AG08395 (cell line): ENCODE data around the gene SUPT5H.
A peak's percentile ranks its signal among the peaks of the same experiment; 100 is the strongest.

Source experiments
- DNase-seq: peaks from one replicate; pipeline ENCODE4 v3.0.0; 2012; ENCODE audit warnings: mixed read lengths, low spot score

Gene SUPT5H

GRCh38 chr19:39409208-39410016, 36.0 kb upstream of the SUPT5H start:
- DNase-seq = peak; percentile 56

DNA sequence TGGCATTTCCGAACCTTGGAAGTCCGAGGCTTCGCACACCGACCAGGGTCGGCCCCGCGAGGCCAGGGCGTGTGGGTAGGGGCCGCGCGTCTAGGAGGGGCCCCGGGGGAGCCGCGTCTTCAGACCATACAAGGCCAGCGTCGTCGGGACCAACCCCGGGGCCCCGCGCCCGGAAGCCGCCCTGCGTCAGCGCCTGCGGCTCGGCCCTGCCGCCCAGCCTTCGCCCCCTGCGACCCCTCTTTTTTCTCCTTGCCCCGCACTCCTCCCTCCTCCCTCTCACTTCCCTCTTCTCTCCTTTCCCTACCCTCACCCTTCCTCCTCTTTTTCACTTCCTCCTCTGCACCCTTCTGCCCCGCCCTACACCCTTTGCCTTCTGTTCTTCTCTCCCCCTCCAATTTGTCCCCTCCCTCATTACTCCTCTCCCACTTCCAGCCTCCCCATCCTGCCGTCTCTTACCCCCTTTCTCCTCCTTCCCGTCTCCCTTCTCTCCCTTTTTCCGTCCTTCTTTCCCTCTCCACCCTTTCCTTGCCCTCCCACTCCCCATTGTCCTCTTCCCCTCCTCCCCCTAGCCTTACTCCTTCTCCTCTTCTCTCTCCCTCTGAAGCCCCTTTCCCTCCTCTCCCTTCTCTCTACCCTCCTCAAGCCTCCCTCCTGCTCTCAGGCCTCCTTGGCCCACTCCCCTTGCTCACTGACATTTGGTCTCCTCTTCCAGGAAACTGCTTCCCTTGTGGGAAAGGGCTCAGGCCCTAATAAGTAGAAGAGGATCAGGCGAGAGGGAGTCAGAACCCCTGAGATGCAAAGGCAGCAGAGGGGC, 35.2 kb upstream of the SUPT5H start:
- no peak for DNase-seq

DNA sequence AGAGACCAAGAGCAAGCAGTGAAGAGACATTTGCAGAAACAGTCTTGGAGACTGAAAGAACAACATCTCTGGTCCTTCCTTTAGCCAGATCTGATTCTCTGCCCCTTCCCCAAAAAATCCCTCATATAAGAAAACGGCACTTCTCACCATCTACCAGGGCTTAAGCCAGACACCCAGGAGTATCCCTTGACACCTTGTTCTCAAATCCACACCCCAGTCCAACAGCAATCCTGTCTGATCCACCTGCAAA, 34.6 kb upstream of the SUPT5H start:
- DNase-seq = no peak

GRCh38 chr19:39411081-39411831, 34.1 kb upstream of the SUPT5H start:
- DNase-seq = no peak

- peak; percentile 67 for DNase-seq
Measured at GRCh38 chr19:39411832-39412099, 33.6 kb upstream of the SUPT5H start.

DNA sequence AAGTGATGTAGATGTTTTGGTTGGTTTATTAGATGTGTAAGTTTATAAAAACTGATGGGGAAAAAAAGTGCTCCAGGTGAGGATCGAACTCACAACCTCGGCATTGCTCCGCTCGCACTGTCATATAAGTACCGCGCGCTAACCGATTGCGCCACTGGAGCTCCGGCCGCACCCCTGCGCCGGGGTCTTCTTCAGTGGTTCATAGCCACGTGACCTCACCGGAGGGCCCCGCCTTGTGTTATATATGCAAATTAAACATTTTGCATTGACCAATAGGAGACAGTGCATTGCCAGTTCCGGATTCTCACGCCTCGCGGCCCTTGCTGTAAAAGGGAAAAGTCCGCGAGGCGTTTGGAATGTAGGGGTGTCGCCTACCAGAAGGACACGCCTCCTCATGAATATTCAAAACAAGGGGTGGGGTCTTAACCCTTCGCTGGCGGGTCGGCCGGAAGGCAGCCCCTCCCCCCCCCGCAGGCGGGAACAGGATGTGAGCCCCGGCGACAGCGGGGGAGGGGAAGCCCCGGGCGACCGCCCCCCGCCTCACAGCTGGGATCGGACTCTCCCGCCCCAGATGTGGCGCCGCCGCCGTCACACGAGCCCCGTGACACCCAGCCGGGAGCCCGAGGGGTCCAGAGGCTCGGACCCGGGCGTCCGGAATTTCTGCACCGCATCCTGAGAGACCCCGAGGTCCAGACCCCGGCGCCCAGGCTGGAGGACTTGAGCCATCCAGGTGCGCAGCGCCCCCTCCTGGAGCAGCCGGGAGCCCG, 33.1 kb upstream of the SUPT5H start, which contains the start of gene PLEKHG2:
PLEKHG2 (plus strand) TSS at position 570 of the 767 bp plus-strand sequence. CDS start 1,418 bp downstream, outside the sequence.
- DNase-seq = peak; percentile 97

- no peak for DNase-seq
Measured at GRCh38 chr19:39412867-39413271, 32.5 kb upstream of the SUPT5H start.

DNA sequence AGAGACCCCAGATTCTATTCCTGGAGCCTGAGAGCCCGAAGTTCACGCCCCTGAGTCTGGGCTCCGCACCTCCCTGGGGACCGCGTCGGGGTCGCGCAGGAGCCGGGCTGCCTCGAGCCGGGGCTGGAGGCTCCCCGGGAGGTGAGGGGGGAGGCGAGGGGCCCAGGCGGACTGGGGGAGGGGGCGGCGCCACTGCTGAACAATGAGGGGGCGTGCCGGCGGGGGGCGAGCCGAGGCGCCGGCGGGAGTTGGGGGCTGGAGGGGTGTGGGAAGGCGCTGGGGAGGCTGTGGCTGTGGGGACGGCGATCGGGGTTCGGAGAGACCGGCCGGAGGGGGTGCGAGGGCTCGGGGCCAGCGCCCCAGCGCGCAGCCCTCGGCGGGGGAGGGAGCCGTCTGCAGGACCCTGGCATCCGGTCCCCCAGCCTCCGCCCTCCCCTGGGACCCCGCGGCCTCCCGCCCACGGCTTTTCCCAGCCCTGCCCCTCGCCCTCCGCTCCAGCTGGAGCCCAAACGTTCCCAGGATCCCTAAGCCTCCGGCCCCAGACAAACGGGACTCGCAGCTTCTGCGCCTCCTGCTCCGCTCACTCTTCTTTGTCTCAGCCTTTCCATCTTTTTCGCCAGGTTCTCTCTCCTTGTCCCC, 32.0 kb upstream of the SUPT5H start:
- DNase-seq = peak; percentile 66

GRCh38 chr19:39413911-39414608, 31.3 kb upstream of the SUPT5H start:
- no peak for DNase-seq

GRCh38 chr19:39415111-39416046, 30.0 kb upstream of the SUPT5H start:
- no peak for DNase-seq

DNA sequence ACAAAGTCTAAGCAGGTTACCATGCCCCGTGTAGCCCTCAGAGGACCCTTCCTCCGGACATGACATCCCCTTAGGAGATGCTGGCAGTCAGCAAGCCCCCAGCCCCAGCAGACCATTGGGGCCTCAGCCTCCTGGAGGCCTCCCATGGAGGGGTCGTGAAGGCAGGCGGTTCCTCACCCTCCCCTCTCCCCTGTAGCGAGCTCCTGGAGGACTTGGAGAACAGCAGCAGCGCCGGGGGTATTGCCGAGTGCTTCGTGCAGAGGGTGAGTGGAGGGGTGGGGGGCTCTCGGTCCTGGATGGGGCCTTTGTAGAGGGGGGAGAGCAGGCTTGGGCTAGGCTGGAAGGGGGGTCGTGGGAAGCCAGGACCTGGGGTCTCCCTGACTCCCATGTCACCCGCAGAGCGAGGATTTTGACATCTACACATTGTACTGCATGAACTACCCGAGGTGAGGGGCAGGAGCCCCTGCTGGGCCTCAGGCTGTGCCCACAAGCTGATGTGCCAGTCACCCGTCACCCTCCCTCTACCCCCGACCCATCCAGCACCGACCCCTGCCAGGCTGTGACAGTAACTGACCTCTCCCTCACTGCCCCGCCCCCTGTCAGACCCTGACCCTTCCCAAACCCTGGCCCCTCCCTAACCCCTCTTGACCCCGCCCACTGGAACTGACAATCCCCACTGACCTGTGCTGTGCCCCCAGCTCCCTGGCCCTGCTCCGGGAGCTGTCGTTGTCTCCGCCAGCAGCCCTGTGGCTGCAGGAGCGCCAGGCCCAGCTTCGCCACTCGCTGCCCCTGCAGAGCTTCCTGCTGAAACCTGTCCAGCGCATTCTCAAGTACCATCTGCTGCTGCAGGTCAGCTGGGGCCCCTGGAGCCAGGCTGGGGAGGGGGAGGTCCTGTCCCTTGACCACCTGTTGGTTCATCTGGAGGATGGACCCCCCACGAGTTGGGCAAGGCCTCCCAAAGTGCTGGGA, 28.9 kb upstream of the SUPT5H start:
- no peak for DNase-seq

DNA sequence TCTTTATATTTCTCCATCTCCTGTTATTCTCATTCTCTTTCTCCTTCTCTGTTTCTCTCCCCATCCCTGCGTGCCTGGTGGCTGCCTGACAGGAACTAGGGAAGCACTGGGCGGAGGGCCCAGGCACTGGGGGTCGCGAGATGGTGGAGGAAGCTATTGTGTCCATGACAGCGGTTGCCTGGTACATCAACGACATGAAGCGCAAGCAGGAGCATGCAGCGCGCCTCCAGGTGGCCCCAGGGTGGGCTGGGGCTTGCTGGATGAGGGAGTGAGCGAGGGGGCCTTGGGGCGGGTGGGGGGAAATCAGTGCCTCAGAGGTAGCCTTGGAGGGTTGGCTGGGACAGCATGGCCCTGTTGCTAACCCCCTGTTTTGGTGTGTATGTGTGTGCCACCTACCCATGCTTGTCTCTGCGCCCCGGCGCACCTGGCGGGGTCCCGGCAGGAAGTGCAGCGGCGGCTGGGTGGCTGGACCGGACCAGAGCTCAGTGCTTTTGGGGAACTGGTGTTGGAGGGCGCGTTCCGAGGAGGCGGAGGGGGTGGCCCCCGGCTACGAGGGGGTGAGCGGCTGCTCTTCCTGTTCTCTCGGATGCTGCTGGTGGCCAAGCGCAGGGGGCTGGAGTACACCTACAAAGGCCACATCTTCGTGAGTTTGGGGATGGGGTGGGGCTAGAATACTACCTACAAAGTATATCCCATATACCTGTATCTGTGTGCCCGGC, 27.8 kb upstream of the SUPT5H start:
- no peak for DNase-seq

- no peak for DNase-seq
Measured at GRCh38 chr19:39419003-39419402, 26.4 kb upstream of the SUPT5H start.

DNA sequence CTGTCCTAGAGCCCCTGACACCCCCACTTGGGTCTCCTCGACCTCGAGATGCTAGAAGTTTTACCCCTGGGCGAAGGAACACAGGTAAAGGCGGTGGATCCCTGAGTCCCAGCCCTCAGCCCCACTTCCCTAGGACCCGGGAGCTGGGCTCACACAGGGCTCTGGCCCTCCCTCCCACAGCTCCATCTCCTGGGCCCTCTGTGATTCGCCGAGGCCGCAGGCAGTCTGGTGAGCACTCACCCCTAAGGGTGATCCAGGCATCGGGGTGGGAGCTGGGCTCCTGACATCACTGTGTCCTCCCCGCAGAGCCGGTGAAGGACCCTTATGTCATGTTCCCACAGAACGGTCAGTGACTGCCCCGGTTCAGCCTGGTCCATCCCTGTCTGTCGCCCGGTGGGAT, 24.6 kb upstream of the SUPT5H start:
- no peak for DNase-seq

DNA sequence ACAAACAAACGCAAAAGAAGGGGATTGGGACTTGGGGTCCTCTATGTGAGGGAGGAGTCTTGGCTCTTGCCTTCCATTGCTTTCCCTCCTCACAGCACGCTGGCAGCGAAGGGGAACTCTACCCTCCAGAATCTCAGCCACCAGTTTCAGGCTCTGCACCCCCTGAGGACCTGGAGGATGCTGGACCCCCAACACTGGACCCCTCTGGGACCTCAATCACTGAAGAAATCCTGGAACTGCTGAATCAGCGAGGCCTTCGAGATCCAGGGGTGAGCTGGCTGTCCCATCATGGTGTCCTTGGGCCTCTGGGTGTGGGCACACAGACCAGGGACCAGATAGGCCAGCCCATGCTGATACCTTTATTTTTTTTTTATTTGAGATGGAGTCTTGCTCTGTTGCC, 23.4 kb upstream of the SUPT5H start:
- DNase-seq = no peak

DNA sequence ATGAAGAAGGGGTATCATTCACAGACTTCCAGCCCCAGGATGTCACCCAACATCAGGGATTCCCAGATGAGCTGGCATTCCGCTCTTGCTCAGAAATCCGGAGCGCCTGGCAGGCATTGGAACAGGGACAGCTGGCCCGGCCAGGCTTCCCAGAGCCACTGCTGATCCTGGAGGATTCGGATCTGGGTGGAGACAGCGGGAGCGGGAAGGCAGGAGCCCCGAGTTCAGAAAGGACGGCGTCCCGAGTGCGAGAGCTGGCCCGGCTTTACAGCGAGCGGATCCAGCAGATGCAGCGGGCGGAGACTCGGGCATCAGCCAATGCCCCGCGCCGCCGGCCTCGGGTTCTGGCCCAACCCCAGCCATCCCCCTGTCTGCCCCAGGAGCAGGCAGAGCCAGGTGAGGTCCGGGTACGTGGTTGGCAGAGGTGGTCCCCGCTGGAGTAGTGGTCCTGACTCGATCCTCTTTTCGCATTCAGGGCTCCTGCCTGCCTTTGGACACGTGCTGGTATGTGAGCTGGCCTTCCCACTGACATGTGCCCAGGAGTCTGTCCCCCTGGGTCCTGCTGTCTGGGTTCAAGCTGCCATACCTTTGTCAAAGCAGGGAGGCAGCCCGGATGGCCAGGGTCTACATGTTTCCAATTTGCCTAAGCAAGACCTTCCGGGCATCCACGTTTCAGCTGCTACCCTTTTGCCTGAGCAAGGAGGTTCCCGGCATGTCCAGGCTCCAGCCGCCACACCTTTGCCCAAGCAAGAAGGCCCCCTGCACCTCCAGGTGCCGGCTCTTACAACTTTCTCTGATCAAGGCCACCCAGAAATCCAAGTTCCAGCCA, 21.9 kb upstream of the SUPT5H start:
- DNase-seq = no peak

- no peak for DNase-seq
Measured at GRCh38 chr19:39424934-39425333, 20.4 kb upstream of the SUPT5H start.
